HepG2 (cell line): ENCODE results near the gene PPP1R12A. TPM values are rescaled to one million over a fixed set of nuclear protein-coding genes. Genes with fewer than 3 reads are reported as not detected.
A peak's percentile ranks its signal among the peaks of the same experiment; 100 is the strongest.

Source experiments
- ATAC-seq: fragments of 200-7000 bp; cut with Tn5 transposase; 3 replicates; pipeline ENCODE4 v1.9.1; 2020; ENCODE audit warnings: mild to moderate bottlenecking, moderate library complexity
- BruUV-seq: library from RNA; stranded (reverse); fragments of 400-500 nt; replicated peaks from 2 replicates; lab custom pipeline; 2021; lab: Mats Ljungman, UMichigan
- CTCF ChIA-PET: fragments of 300-600 bp; formaldehyde crosslinking; extraction: SDS; loops from one replicate; lab custom pipeline; 2021; ENCODE audit warnings: low total read pairs, inconsistent platforms, low intra/inter-chr PET ratio; lab: Yijun Ruan, JAX
- POLR2A ChIA-PET: fragments of 350-600 bp; sonication (Branson Sonifier 250); formaldehyde crosslinking; loops from one replicate; lab custom pipeline; 2020; ENCODE audit warnings: antibody characterized with exemption, inconsistent platforms; lab: Yijun Ruan, JAX
- DNase-seq: peaks from one replicate; pipeline ENCODE4 v3.0.0-alpha.2; 2015; ENCODE audit warnings: low spot score
- FAIRE-seq: peaks from 3 replicates; lab custom pipeline; 2011; peaks lifted over from hg19 to GRCh38; lab: Jason Lieb, UNC
- H2AFZ ChIP-seq: one replicate; pipeline ENCODE4 v1.6.1; 2011; ENCODE audit warnings: low read length, inconsistent platforms
- H3K27ac ChIP-seq: fragments of 300-600 bp; 3 replicates; pipeline ENCODE4 v1.8.0; 2011; ENCODE audit warnings: mixed run types, mild to moderate bottlenecking, mixed read lengths, low read length, inconsistent platforms; ENCODE audit not compliant: insufficient read depth; ENCODE audit errors: extremely low read length
- H3K27me3 ChIP-seq, 2 experiments: fragments of 200-600 bp in 1 of 2; 2 replicates in 1 of 2; 3 replicates in 1 of 2; pipeline versions ENCODE4 v1.6.0 to v1.8.0; 2011; ENCODE audit warnings: low read length in 2 of 2, mild to moderate bottlenecking in 2 of 2, moderate library complexity in 2 of 2, inconsistent platforms in 1 of 2; ENCODE audit not compliant: insufficient read depth in 2 of 2, control insufficient read depth in 1 of 2
- H3K36me3 ChIP-seq, 2 experiments: fragments of 200-600 bp in 1 of 2; replicated peaks in 1 of 2; 2 replicates in 1 of 2; 3 replicates in 1 of 2; pipeline versions ENCODE4 v1.5.1 to v1.8.0; 2011; ENCODE audit warnings: low read length in 2 of 2, inconsistent platforms in 1 of 2; ENCODE audit not compliant: insufficient read depth in 2 of 2, control insufficient read depth in 1 of 2
- H3K4me1 ChIP-seq: 2 replicates; pipeline ENCODE4 v1.5.1; 2012; ENCODE audit warnings: low read length, inconsistent platforms; ENCODE audit not compliant: insufficient read depth
- H3K4me2 ChIP-seq: 2 replicates; pipeline ENCODE4 v1.6.0; 2011; ENCODE audit warnings: low read depth, low read length, inconsistent platforms
- H3K4me3 ChIP-seq, 3 experiments: fragments of 200-600 bp in 1 of 3; sonication (generic), shearing (Covaris generic) in 1 of 3; replicated peaks in 1 of 3; 2 replicates each; pipeline ENCODE4 v1.5.1; 2011 to 2016; ENCODE audit warnings: low read length in 3 of 3, inconsistent platforms in 2 of 3, low read depth in 2 of 3, mild to moderate bottlenecking in 2 of 3, control low read depth in 1 of 3, mixed read lengths in 1 of 3; ENCODE audit not compliant: insufficient read depth in 1 of 3
- H3K79me2 ChIP-seq: one replicate; pipeline ENCODE4 v1.6.1; 2011; ENCODE audit warnings: low read length, inconsistent platforms; ENCODE audit not compliant: insufficient read depth
- H3K9ac ChIP-seq: 2 replicates; pipeline ENCODE4 v1.6.0; 2011; ENCODE audit warnings: mild to moderate bottlenecking, low read depth, low read length, inconsistent platforms; ENCODE audit not compliant: insufficient read depth
- H3K9me3 ChIP-seq: 2 replicates; pipeline ENCODE4 v1.5.1; 2012; ENCODE audit warnings: mild to moderate bottlenecking, low read length
- H4K20me1 ChIP-seq: 2 replicates; pipeline ENCODE4 v1.6.0; 2011; ENCODE audit warnings: inconsistent platforms, mild to moderate bottlenecking, low read length, moderate library complexity; ENCODE audit not compliant: insufficient read depth
- ARID2 ChIP-seq: sonication (generic); formaldehyde crosslinking; IDR thresholded peaks from 2 replicates; pipeline ENCODE4 v1.8.1; 2022; ENCODE audit warnings: mild to moderate bottlenecking, missing genetic modification reagents, borderline replicate concordance
- CEBPB ChIP-seq: IDR thresholded peaks from 2 replicates; pipeline ENCODE4 v1.6.1; 2011; ENCODE audit warnings: low read depth, low read length, improper control_type of control experiment, borderline replicate concordance
- KDM2A ChIP-seq: sonication (generic); formaldehyde crosslinking; IDR thresholded peaks from 2 replicates; pipeline ENCODE4 v1.4.0; 2020; ENCODE audit warnings: low read depth, missing genetic modification reagents, borderline replicate concordance
- MTA1 ChIP-seq: sonication (generic); formaldehyde crosslinking; IDR thresholded peaks from 2 replicates; pipeline ENCODE4 v1.4.0; 2020; ENCODE audit warnings: missing genetic modification reagents, mild to moderate bottlenecking, borderline replicate concordance
- ZBTB3 ChIP-seq: sonication (generic); formaldehyde crosslinking; IDR thresholded peaks from 2 replicates; pipeline ENCODE4 v1.4.0; 2020; ENCODE audit warnings: low read depth, mild to moderate bottlenecking, moderate library complexity, missing genetic modification reagents, borderline replicate concordance
- in situ Hi-C: cut with HindIII; loops from 2 replicates; pipeline ENCODE4 v1.10.0; 2017; ENCODE audit warnings: low pct_unique_long_range_greater_than_20kb; ENCODE audit not compliant: extremely low pct_ligation_motif_present
- intact Hi-C: fragments of 100-400 bp; cut with micrococcal nuclease; formaldehyde crosslinking; loops from one replicate; pipeline ENCODE4 v1.10.0; 2022; ENCODE audit not compliant: unreplicated experiment
- polyA plus RNA-seq, 8 experiments: library from polyadenylated mRNA; depleted of rRNA in 3 of 8; stranded (reverse) in 7 of 8; unstranded in 1 of 8; fragments of >200 nt; fragmentation: Illumina TruSeq in 4 of 8; extraction: Trizol in 4 of 8; gene quantifications; 2 replicates each; pipeline versions ENCODE4 v1.2.1 to v1.2.3, GENCODE V29; 2011 to 2016; ENCODE audit warnings: low read depth in 4 of 8, missing spikeins in 1 of 8, mixed read lengths in 1 of 8; ENCODE audit not compliant: insufficient read depth in 1 of 8
- total RNA-seq, 5 experiments: library from RNA; depleted of rRNA; stranded (reverse); fragments of >200 nt; fragmentation: Illumina TruSeq; extraction: Trizol; gene quantifications; 2 replicates each; pipeline ENCODE4 v1.2.3, GENCODE V29; 2016; ENCODE audit warnings: low read depth in 1 of 5
- TF ChIP-seq, protein P1 (sequence below): sonication (generic); formaldehyde crosslinking; IDR thresholded peaks from 2 replicates; pipeline ENCODE4 v1.4.0; 2020; ENCODE audit warnings: missing genetic modification reagents
- TF ChIP-seq, protein P2 (sequence below): sonication (generic); formaldehyde crosslinking; IDR thresholded peaks from 2 replicates; pipeline ENCODE4 v1.4.0; 2020; ENCODE audit warnings: mild to moderate bottlenecking, missing genetic modification reagents

The PPP1R12A gene
- total and polyA plus RNA-seq, 2 of the 13 experiments (the other 11 are each of a cell fraction or from before 2014, with no cell fraction given) = 23.8 to 50.0 TPM

GRCh38 chr12:79773896-79774295 is 161.0 kb downstream of the PPP1R12A start:
- Histone ChIP-seq H3K4me2 (no peak overlapping the region), H3K27me3 (no peaks in the 10 kb centered on the region), H4K20me1 (no peaks in the 10 kb centered on the region; the same call in 1 of the 2 replicates), H3K9ac (no peak overlapping the region), H3K4me1 (peaks cover 24% of the 10 kb centered on the region), H3K36me3 (peaks cover 0 to 7% of the 10 kb centered on the region in 2 experiments; a peak in 3 of 5 replicates), H2AFZ (no peak overlapping the region), H3K4me3 (no peak overlapping the region), H3K79me2 (no peaks in the 10 kb centered on the region), H3K9me3 (no peaks in the 10 kb centered on the region), H3K27ac (no peak overlapping the region)
- CTCF ChIA-PET = no interaction called here
- POLR2A ChIA-PET = no interaction called here
- intact Hi-C loops = no loop called here
- no TSS peak for BruUV-seq
- DNase-seq (no peak), ATAC-seq (no peak), FAIRE-seq (no peak)
- TF ChIP-seq, protein P1, sequence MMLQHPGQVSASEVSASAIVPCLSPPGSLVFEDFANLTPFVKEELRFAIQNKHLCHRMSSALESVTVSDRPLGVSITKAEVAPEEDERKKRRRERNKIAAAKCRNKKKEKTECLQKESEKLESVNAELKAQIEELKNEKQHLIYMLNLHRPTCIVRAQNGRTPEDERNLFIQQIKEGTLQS (CRISPR knock-in tag) = no peak
- TF ChIP-seq ZBTB3 (CRISPR knock-in tag) (no peak), CEBPB (peak; percentile 36; the same call in 1 of the 2 replicates), MTA1 (CRISPR knock-in tag) (no peak), KDM2A (CRISPR knock-in tag) (no peak), ARID2 (CRISPR knock-in tag) (no peak)
- TF ChIP-seq, protein P2, sequence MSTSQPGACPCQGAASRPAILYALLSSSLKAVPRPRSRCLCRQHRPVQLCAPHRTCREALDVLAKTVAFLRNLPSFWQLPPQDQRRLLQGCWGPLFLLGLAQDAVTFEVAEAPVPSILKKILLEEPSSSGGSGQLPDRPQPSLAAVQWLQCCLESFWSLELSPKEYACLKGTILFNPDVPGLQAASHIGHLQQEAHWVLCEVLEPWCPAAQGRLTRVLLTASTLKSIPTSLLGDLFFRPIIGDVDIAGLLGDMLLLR (CRISPR knock-in tag) = no peak
- in situ Hi-C loops = no loop called here
